Measurements from ENCODE around the gene HTRA2.

- TF ChIP-seq PHF8 (IDR thresholded peaks at IDR 0.05; ENCODE audit: borderline replicate concordance, low read length) (no peak), CBX3 (IDR thresholded peaks at IDR 0.05; ENCODE audit: borderline replicate concordance in 1 of 2, low read length in 2 of 2) (no peak), XRCC5 (IDR thresholded peaks at IDR 0.05; ENCODE audit: low read depth, low read length) (no peak)
These were observed 16.3 kb downstream of the HTRA2 start for GRCh38 chr2:74546004-74546403.

All from K562 (cell line).